Stimulated activated CD4-positive, alpha-beta T cell treated with anti-CD3 and anti-CD28 coated beads, TNF-alpha, amount 100 ng/mL, for 1 hour (primary cell): Measurements from ENCODE around the gene TEX51.

Source experiments
- DNase-seq, 3 donors: peaks; one replicate each; pipeline ENCODE4 v3.0.0-alpha.2; 2020; ENCODE audit warnings: low read depth in 3 of 3, low spot score in 1 of 3

Gene TEX51

GRCh38 chr2:126898636-126899035, at the start of gene TEX51:
TSS of gene TEX51 (plus strand) at chr2:126898890. CDS start at chr2:126898919, 29 bp downstream.
- DNase-seq = no peak

GRCh38 chr2:126849054-126849453, 49.6 kb upstream of the TEX51 start:
- no peak for DNase-seq

GRCh38 chr2:126849486-126849885, 49.2 kb upstream of the TEX51 start:
- no peak for DNase-seq

- DNase-seq = no peak
Observed at GRCh38 chr2:126849991-126850535, 48.6 kb upstream of the TEX51 start.

GRCh38 chr2:126850940-126851339, 47.8 kb upstream of the TEX51 start:
- DNase-seq = no peak

- DNase-seq = no peak
Observed at GRCh38 chr2:126851756-126852155, 46.9 kb upstream of the TEX51 start.

- DNase-seq = no peak
Observed at GRCh38 chr2:126852361-126852760, 46.3 kb upstream of the TEX51 start.

GRCh38 chr2:126855606-126856005, 43.1 kb upstream of the TEX51 start:
- no peak for DNase-seq

- DNase-seq = no peak
Observed at GRCh38 chr2:126856403-126856802, 42.3 kb upstream of the TEX51 start.

- no peak for DNase-seq
Observed at GRCh38 chr2:126857502-126857901, 41.2 kb upstream of the TEX51 start.

GRCh38 chr2:126858013-126858412, 40.7 kb upstream of the TEX51 start:
- DNase-seq = no peak

- DNase-seq = no peak
Observed at GRCh38 chr2:126858436-126858835, 40.3 kb upstream of the TEX51 start.

- no peak for DNase-seq
Observed at GRCh38 chr2:126858991-126859390, 39.7 kb upstream of the TEX51 start.

- no peak for DNase-seq
Observed at GRCh38 chr2:126859631-126860030, 39.1 kb upstream of the TEX51 start.

GRCh38 chr2:126860385-126860784, 38.3 kb upstream of the TEX51 start:
- no peak for DNase-seq

GRCh38 chr2:126862730-126863129, 36.0 kb upstream of the TEX51 start:
- DNase-seq = no peak

- no peak for DNase-seq
Observed at GRCh38 chr2:126863336-126864015, 35.2 kb upstream of the TEX51 start.

GRCh38 chr2:126864861-126865260, 33.8 kb upstream of the TEX51 start:
- no peak for DNase-seq

- DNase-seq = no peak
Observed at GRCh38 chr2:126866451-126866850, 32.2 kb upstream of the TEX51 start.

- no peak for DNase-seq
Observed at GRCh38 chr2:126874961-126875360, 23.7 kb upstream of the TEX51 start.

- no peak for DNase-seq
Observed at GRCh38 chr2:126876631-126877030, 22.1 kb upstream of the TEX51 start.

- no peak for DNase-seq
Observed at GRCh38 chr2:126877041-126877440, 21.6 kb upstream of the TEX51 start.
